SU-DHL-6 (cell line): Measurements from ENCODE around the gene UGT1A10.

Source experiments
- EZH2phosphoT487 ChIP-seq: fragments of 200-600 bp; sonication (generic), shearing (Covaris generic); conservative IDR thresholded peaks from 2 replicates; pipeline ENCODE4 v1.6.1; 2018; ENCODE audit warnings: mild to moderate bottlenecking, antibody characterized with exemption, low read length, moderate library complexity, mixed read lengths
- TF ChIP-seq, protein P1 (sequence below): fragments of 200-600 bp; sonication (generic); IDR thresholded peaks from one replicate; pipeline ENCODE4 v1.5.1; 2017; ENCODE audit warnings: antibody characterized with exemption, mild to moderate bottlenecking, low read length, moderate library complexity; ENCODE audit not compliant: insufficient read depth, poor library complexity, severe bottlenecking

DNA sequence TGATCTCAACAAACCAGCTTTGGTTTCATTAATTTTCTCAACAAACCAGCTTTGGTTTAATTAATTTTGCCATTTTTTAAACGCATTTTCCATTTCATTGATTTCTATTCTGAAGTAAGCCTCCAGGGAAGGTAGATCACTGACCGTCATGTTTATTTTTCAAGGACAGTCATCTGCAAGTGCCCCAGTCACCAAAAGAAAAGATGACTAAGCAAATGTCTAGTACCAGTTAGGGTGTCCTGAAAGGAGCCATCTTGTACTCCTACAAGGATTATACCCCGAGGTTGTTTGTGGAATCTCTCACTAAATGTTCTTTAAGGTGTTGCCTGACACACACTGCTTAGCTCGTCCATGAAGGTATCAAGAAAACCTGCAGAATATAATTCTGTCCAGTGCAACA, 25.0 kb upstream of the UGT1A10 start:
- TF ChIP-seq, protein P1, sequence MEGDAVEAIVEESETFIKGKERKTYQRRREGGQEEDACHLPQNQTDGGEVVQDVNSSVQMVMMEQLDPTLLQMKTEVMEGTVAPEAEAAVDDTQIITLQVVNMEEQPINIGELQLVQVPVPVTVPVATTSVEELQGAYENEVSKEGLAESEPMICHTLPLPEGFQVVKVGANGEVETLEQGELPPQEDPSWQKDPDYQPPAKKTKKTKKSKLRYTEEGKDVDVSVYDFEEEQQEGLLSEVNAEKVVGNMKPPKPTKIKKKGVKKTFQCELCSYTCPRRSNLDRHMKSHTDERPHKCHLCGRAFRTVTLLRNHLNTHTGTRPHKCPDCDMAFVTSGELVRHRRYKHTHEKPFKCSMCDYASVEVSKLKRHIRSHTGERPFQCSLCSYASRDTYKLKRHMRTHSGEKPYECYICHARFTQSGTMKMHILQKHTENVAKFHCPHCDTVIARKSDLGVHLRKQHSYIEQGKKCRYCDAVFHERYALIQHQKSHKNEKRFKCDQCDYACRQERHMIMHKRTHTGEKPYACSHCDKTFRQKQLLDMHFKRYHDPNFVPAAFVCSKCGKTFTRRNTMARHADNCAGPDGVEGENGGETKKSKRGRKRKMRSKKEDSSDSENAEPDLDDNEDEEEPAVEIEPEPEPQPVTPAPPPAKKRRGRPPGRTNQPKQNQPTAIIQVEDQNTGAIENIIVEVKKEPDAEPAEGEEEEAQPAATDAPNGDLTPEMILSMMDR: no peak
- no peak for TF ChIP-seq EZH2phosphoT487
